T-cell (primary cell): ENCODE data around the gene NAB2. TPM values are rescaled to one million over a fixed set of nuclear protein-coding genes. Genes with fewer than 3 reads are reported as not detected.
A peak's percentile ranks its signal among the peaks of the same experiment; 100 is the strongest.

Experiments
- ATAC-seq, 4 experiments: fragments of 200-7000 bp in 3 of 4; fragments of 150-1000 bp in 1 of 4; cut with Tn5 transposase; replicated peaks in 1 of 4; 1 replicate in 3 of 4; 2 replicates in 1 of 4; pipeline ENCODE4 v1.10.0; 2021; ENCODE audit warnings: moderate library complexity in 3 of 4, mild to moderate bottlenecking in 2 of 4, moderate number of reproducible peaks in 1 of 4
- CTCF ChIA-PET, 2 donors: fragments of 300-600 bp; sonication (Branson Sonifier 250); formaldehyde crosslinking; loops; one replicate each; lab custom pipeline; 2022; ENCODE audit warnings: antibody characterized with exemption in 2 of 2; lab: Charles Lee
- POLR2A ChIA-PET, 2 donors: fragments of 300-600 bp; sonication (Branson Sonifier 250); formaldehyde crosslinking; loops; one replicate each; lab custom pipeline; 2022; ENCODE audit warnings: antibody characterized with exemption in 2 of 2; lab: Charles Lee
- DNase-seq, 35 experiments: peaks; one replicate each; pipeline versions ENCODE4 v3.0.0 to v3.0.0-alpha.2; 2013 to 2023
- H3K27ac ChIP-seq: one replicate; pipeline ENCODE4 v1.5.1; 2013; ENCODE audit warnings: low read length
- H3K27me3 ChIP-seq, 2 experiments: replicated peaks in 1 of 2; 1 replicate in 1 of 2; 2 replicates in 1 of 2; pipeline versions ENCODE4 v1.6.1 to v1.7.0; 2013; ENCODE audit warnings: low read length in 1 of 2, mixed read lengths in 1 of 2; ENCODE audit not compliant: control insufficient read depth in 2 of 2, insufficient read depth in 2 of 2; ENCODE audit errors: extremely low read depth in 1 of 2
- H3K36me3 ChIP-seq, 2 donors: 1 replicate in 1 of 2; 2 replicates in 1 of 2; pipeline versions ENCODE4 v1.6.1 to v1.7.0; 2013; ENCODE audit warnings: low read length in 1 of 2; ENCODE audit not compliant: control insufficient read depth in 2 of 2, insufficient read depth in 1 of 2; ENCODE audit errors: extremely low read depth in 1 of 2
- H3K4me1 ChIP-seq, 2 experiments: 1 replicate in 1 of 2; 2 replicates in 1 of 2; pipeline versions ENCODE4 v1.6.1 to v1.7.0; 2013; ENCODE audit warnings: low read length in 2 of 2, mixed read lengths in 1 of 2; ENCODE audit not compliant: insufficient read depth in 2 of 2, control insufficient read depth in 1 of 2; ENCODE audit errors: extremely low read depth in 1 of 2
- H3K4me3 ChIP-seq, 2 donors: 1 replicate in 1 of 2; 2 replicates in 1 of 2; pipeline versions ENCODE4 v1.5.1 to v1.7.0; 2013; ENCODE audit warnings: mild to moderate bottlenecking in 2 of 2, low read length in 1 of 2, moderate library complexity in 1 of 2; ENCODE audit not compliant: control insufficient read depth in 1 of 2; ENCODE audit errors: extremely low read depth in 1 of 2
- H3K9me3 ChIP-seq: 2 replicates; pipeline ENCODE4 v1.7.0; 2013
- H3K27ac Mint-ChIP-seq, 2 donors: one replicate each; pipeline ENCODE4 v1.8.0; 2020 to 2021; ENCODE audit warnings: mild to moderate bottlenecking in 2 of 2, mixed read lengths in 2 of 2
- H3K27me3 Mint-ChIP-seq, 2 donors: one replicate each; pipeline ENCODE4 v1.8.0; 2021 to 2022; ENCODE audit warnings: mixed read lengths in 2 of 2
- H3K36me3 Mint-ChIP-seq: one replicate; pipeline ENCODE4 v1.8.0; 2021; ENCODE audit warnings: mixed read lengths
- H3K4me1 Mint-ChIP-seq, 3 donors: one replicate each; pipeline ENCODE4 v1.8.0; 2020 to 2022; ENCODE audit warnings: mixed read lengths in 3 of 3, mild to moderate bottlenecking in 1 of 3
- H3K4me3 Mint-ChIP-seq, 3 donors: one replicate each; pipeline ENCODE4 v1.8.0; 2020 to 2022; ENCODE audit warnings: mild to moderate bottlenecking in 3 of 3, mixed read lengths in 3 of 3, moderate library complexity in 3 of 3
- H3K9me3 Mint-ChIP-seq, 3 donors: one replicate each; pipeline ENCODE4 v1.8.0; 2020 to 2022; ENCODE audit warnings: mixed read lengths in 3 of 3
- WGBS: methylation state at CpG from one replicate; pipeline ENCODE4 v1.1.5; 2013; ENCODE audit warnings: missing lambda C conversion rate; ENCODE audit not compliant: insufficient coverage; 5-methylcytosine and 5-hydroxymethylcytosine counted together
- total RNA-seq, 35 experiments: library from RNA in 6 of 35; stranded (reverse) in 6 of 35; fragments of 120-200 nt in 1 of 35; gene quantifications; one replicate each; pipeline versions ENCODE4 v1.2.1 to v1.2.4 and lab custom pipeline; 2013 to 2026

The NAB2 gene
- total RNA-seq, 5 donors from 2014 or later (not counting 1 experiment from before 2014, with no cell fraction given): 4.2 to 21.6 (median 16.9) TPM

DNA sequence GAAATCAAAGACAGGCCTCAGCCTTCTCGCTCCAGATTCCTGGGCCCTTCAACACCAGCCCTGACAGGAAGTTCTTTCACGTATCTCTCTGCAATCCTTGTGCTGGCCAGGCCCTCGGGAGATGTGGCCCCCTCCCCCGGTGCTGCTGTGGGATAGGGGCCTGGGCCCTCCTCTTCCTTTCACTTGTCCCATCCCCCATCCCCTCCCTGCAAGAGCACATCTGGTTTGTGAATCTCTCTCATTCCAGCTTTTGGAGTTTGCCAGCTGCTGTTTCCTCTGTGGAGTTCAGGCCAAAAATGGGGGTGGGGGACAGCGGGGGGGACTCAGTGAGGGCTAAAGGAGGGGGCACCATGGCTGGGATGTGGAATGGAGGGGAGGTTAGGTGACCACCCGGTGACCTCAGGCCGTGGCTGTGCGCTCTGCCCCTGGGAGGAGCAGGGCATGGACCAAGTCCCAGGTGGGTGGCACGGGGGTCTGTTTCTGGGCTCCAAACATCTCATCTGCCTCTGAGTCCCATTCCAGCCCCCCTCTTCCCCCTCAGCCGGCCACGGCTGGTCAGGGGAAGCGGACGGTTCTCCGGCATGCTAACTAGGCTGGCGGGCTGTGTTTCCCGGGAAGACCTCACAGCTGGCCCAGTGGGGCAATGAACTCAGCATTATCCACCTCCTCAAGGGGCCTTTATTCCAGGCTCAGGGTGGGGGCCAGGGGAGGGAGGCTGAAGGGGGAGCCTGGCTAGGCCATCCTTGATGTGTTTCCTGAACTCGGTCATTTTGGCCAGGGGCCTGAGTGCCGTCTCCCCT is 46.8 kb downstream of the NAB2 start:
- no peak for DNase-seq
- Mint-ChIP-seq H3K27ac (no peak overlapping the region), H3K36me3 (no peaks in the 10 kb centered on the region), H3K4me1 (no peaks in the 10 kb centered on the region), H3K27me3 (no peaks in the 10 kb centered on the region), H3K9me3 (no peaks in the 10 kb centered on the region), H3K4me3 (no peak overlapping the region)
- no peaks in the 10 kb centered on the region for H3K4me1 ChIP-seq
- ChIA-PET CTCF (interaction anchor here in 1 of 2 donors (0.6 kb wide), 2 partner anchors 78 to 325 kb away, joined by 4 to 6 read pairs; no protein-coding TSS in a partner anchor), POLR2A (interaction anchor here in 1 of 2 donors (0.6 kb wide), 1 partner anchor 973 kb away, joined by 3 read pairs; no protein-coding TSS in a partner anchor)
- ATAC-seq: no peak
- WGBS: 71% methylated on average over 4 of the region's 18 CpGs
- peaks cover 0 to 2% of the 10 kb centered on the region in 2 experiments for H3K27me3 ChIP-seq
- H3K27ac ChIP-seq: no peak overlapping the region
- H3K36me3 ChIP-seq: no peaks in the 10 kb centered on the region
- H3K9me3 ChIP-seq: no peaks in the 10 kb centered on the region
- H3K4me3 ChIP-seq: no peak overlapping the region

- Histone ChIP-seq H3K27ac (no peak overlapping the region), H3K4me1 (peaks cover 0 to 10% of the 10 kb centered on the region in 2 experiments), H3K27me3 (peaks cover 0 to 5% of the 10 kb centered on the region in 2 experiments), H3K9me3 (no peaks in the 10 kb centered on the region), H3K36me3 (no peaks in the 10 kb centered on the region), H3K4me3 (no peak overlapping the region)
- no peaks in the 10 kb centered on the region for H3K27me3 Mint-ChIP-seq
- DNase-seq: no peak
- no peak overlapping the region for H3K4me3 Mint-ChIP-seq
- ChIA-PET POLR2A (interaction anchor here in 1 of 2 donors (0.6 kb wide), 1 partner anchor 12 kb away, joined by 6 read pairs; no protein-coding TSS in a partner anchor), CTCF (interaction anchor here in 1 of 2 donors (0.6 kb wide), 1 partner anchor 382 kb away, joined by 10 read pairs; no protein-coding TSS in a partner anchor)
- 80% methylated on average over 3 of the region's 13 CpGs for WGBS
- no peaks in the 10 kb centered on the region for H3K36me3 Mint-ChIP-seq
- no peaks in the 10 kb centered on the region for H3K9me3 Mint-ChIP-seq
- peaks cover 6 to 8% (median 7%) of the 10 kb centered on the region in 3 donors for H3K4me1 Mint-ChIP-seq
- no peak for ATAC-seq
- H3K27ac Mint-ChIP-seq: no peak overlapping the region
Observed at GRCh38 chr12:57138526-57139272, 49.8 kb downstream of the NAB2 start.

GRCh38 chr12:57139796-57140649 is 51.1 kb downstream of the NAB2 start:
- Histone ChIP-seq H3K4me3 (no peak overlapping the region), H3K27me3 (peaks cover 0 to 5% of the 10 kb centered on the region in 2 experiments), H3K9me3 (no peaks in the 10 kb centered on the region), H3K27ac (no peak overlapping the region), H3K4me1 (peaks cover 0 to 11% of the 10 kb centered on the region in 2 experiments), H3K36me3 (no peaks in the 10 kb centered on the region)
- H3K27me3 Mint-ChIP-seq: no peaks in the 10 kb centered on the region
- peaks cover 7 to 8% (median 8%) of the 10 kb centered on the region in 3 donors for H3K4me1 Mint-ChIP-seq
- CTCF ChIA-PET: interaction anchor here (0.6 kb wide), 2 partner anchors 10 to 14 kb away, joined by 3 to 4 read pairs; no protein-coding TSS in a partner anchor
- H3K36me3 Mint-ChIP-seq: peaks cover under 1% of the 10 kb centered on the region
- POLR2A ChIA-PET: no interaction called here
- ATAC-seq (no peak), DNase-seq (peak in 1 of 35 experiments; percentile 4)
- H3K9me3 Mint-ChIP-seq: no peaks in the 10 kb centered on the region
- WGBS: 98% methylated on average over 4 of the region's 6 CpGs
- H3K27ac Mint-ChIP-seq: no peak overlapping the region
- H3K4me3 Mint-ChIP-seq: no peak overlapping the region

- H3K4me3 ChIP-seq: no peak overlapping the region
- ChIA-PET POLR2A (no interaction called here), CTCF (no interaction called here)
- H3K4me1 ChIP-seq: peaks cover 0 to 11% of the 10 kb centered on the region in 2 experiments
- ATAC-seq (no peak), DNase-seq (no peak)
- 89% methylated on average over 7 of the region's 8 CpGs for WGBS
- no peak overlapping the region for H3K4me3 Mint-ChIP-seq
- H3K36me3 Mint-ChIP-seq: peaks cover 8% of the 10 kb centered on the region
- peaks cover 7 to 8% (median 8%) of the 10 kb centered on the region in 3 donors for H3K4me1 Mint-ChIP-seq
- no peaks in the 10 kb centered on the region for H3K36me3 ChIP-seq
- no peak overlapping the region for H3K27ac ChIP-seq
- no peaks in the 10 kb centered on the region for H3K27me3 Mint-ChIP-seq
- no peaks in the 10 kb centered on the region for H3K9me3 ChIP-seq
- peaks cover 0 to 5% of the 10 kb centered on the region in 2 experiments for H3K27me3 ChIP-seq
- no peaks in the 10 kb centered on the region for H3K9me3 Mint-ChIP-seq
- no peak overlapping the region for H3K27ac Mint-ChIP-seq
Observed at GRCh38 chr12:57141249-57141648, 52.3 kb downstream of the NAB2 start.

DNA sequence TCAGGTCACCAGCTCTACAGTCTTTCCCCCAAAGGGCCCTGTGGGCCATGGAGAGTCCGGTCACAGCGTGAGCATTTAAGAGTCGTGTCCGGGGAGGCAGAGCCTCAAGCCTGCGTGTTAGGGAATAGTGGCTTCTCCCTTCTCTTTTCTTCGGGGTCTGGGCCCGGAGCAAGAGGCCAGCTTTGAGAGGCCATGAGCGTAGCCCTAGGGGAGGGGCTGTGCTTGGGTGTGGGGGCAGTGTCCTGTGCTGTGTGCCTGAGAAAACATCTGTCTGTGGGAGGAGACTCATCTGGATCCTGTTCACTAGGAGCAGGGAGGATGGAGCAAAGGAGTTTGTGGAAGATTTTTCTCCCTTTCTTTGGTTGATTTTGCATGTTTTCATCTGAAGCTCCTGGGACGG is 53.2 kb downstream of the NAB2 start:
- no peak for DNase-seq
- ChIA-PET CTCF (no interaction called here), POLR2A (no interaction called here)
- H3K27ac Mint-ChIP-seq: no peak overlapping the region
- H3K4me3 ChIP-seq: no peak overlapping the region
- no peak overlapping the region for H3K4me3 Mint-ChIP-seq
- peaks cover 0 to 5% of the 10 kb centered on the region in 2 experiments for H3K27me3 ChIP-seq
- peaks cover 7 to 8% (median 8%) of the 10 kb centered on the region in 3 donors for H3K4me1 Mint-ChIP-seq
- WGBS: 83% methylated on average over 4 of the region's 9 CpGs
- no peak for ATAC-seq
- no peak overlapping the region for H3K27ac ChIP-seq
- peaks cover 0 to 11% of the 10 kb centered on the region in 2 experiments for H3K4me1 ChIP-seq
- peaks cover 8% of the 10 kb centered on the region for H3K36me3 Mint-ChIP-seq
- no peaks in the 10 kb centered on the region for H3K9me3 ChIP-seq
- H3K36me3 ChIP-seq: no peaks in the 10 kb centered on the region
- no peaks in the 10 kb centered on the region for H3K27me3 Mint-ChIP-seq
- no peaks in the 10 kb centered on the region for H3K9me3 Mint-ChIP-seq
